Left hindlimb (tissue), 1 donor: ENCODE data around the gene TTC13.

Experiments used
- DNase-seq: peaks from one replicate; pipeline ENCODE4 v3.0.0-alpha.2; 2018

Gene TTC13

DNA sequence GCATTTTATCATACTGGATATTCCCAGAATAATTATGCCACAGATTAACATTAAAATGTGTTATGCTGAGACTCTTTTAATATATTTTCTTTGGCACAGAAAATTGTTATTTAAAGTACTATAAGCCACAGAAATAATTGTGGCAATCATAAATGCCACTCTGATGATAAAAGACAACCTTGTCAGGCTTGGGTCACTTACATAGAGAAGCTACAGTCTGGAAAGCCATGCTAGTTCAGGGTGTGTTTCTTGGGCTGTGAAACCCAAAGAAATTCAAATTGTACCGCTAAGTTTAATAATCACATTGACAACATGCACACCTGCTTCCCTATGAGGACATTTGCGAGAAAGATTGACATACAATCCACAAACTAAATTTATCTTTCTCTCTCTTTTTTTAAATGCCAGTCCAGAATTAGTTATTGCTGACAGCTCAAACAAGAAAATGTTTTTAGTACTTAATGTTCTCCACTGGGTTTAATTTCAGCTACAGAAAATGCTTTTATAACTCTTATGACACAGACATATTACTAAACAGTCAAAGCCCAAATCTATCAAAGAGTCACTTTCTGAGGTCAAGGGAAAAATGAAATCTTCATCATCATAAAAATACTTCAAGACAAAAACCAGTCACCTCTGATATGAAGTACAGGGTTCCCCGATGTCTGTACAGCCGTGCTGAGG is 38.7 kb downstream of the TTC13 start:
- no peak for DNase-seq

DNA sequence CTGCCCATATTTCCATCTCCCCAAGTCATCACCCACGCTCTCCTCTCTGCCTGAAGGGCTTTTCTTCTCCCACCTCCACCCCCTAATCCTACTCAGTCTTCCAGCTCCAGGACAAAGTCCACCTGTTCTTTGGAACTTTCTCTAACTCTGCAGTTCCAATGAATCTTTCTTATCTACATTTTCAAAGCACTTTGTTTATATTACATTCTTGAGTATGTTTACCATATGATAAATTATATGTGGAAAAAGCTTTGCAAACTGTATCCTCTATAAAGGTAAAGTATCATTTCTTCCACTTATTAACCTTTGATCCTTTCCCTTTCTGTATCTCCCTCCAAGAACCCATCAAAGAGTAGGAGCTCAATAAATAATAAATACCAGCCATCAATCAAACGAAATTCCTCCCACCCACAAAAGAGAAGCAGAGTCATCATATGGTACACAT is 39.7 kb downstream of the TTC13 start:
- DNase-seq, result no peak

DNA sequence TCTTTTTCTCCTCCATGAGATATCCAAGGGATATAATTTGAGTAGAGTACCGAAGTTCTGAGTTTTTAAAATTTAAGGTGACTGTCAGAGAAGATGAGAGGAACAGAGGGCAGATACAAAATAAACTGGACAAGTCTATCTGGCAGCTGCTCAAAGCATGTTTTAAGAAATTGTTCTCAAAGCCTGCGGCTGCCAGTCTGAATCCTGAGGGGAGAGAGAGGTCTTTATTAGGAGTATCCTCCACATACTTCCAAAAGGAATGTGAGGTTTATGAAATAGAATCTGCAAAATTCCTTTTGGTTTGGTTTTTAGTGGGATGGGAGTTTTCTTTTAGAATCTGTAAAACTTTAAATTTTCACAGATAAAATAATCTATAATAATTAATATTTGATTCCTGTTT is 41.3 kb downstream of the TTC13 start:
- DNase-seq, result no peak

DNA sequence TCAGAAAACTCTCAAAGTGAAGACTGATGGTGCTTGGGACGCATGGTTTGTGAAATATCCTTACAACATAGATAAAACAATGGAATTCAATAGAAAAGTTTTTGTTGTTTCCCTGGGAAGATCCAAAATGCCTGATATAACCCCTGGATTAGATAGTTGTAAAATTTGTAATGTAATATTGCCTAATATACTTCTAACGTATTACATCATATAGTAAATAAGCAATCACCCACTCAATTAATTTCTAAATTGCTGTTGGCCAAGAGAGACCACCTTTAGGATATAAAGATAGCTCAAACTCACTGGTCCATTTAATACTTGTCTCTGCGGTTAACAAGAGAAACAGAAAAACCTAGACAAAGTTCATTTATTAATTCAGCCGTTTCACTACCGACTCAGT is 42.2 kb downstream of the TTC13 start:
- DNase-seq, result no peak

DNA sequence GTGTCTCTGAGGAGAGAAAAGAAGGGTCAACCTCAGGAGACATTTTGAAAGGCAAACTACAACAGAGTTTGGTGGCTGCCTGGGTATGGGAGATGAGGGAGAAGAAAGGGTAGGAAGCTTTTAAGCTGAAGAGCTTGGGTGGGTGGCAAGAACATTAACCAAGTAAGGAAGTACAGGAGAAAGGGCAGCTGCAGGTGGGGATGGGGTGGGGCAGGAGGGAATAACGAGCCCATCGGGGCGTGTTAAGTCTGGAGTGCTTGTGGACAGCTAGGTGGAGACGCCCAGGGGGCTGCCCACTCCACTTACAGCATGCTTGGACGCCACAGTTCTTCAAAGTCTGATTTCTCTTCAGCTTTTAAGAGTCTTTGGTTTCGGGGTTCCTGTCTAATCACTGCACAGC is 42.8 kb downstream of the TTC13 start:
- no peak for DNase-seq

DNA sequence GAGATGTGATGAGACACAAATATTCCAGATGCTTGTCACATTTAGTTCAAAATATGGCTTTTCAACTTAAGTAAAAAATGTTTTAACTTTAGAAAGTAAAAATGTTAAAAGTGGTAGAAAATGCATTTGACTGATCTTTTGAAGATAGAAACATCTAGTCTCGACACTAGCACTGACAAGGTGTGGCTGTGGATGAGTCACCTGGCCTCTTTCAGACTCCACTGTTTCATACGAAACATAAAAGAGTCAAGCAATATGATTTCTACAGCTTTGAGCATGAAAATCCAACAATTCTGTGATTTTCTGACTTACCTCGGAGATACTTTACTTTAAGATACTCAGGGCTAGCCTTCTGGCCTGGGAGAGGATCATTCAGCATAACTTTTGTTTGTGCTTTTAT is 47.7 kb downstream of the TTC13 start:
- DNase-seq, result no peak

DNA sequence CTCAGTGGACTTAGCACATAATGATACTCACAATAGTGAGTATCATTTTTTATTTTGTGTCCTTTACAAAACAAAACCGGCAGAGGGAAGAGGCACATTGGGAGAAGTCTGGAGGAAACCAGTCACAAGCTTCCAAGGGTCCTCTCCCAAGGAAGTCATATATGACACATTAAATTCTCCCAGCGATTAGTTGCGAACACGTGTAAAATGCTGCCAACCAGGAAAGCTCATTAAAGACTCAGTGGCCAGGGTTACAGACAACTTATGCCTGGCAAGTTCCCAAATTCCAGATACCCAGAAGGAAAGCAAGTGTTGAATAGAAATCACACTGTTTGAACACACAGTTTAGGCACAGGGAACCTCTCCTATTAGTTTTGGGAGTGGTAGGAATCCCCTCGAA is 52.5 kb downstream of the TTC13 start:
- no peak for DNase-seq

DNA sequence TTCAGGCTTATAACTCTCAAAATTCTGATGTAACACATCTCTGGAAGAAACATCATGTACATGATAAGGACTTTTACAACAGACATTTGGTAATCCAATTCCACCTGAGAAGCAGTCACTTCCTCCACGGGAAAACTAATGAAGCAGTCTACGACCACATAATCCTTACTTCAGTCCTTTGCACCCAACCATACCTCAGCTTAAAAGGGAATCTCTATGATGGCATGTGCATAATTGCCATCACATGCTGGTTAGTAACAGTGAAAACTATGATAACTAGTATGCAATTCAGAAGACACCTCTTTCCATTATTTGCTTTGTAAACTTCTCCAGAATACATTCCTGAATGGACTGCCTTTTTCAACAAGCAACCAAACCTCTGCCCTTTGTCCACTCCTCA is 53.1 kb downstream of the TTC13 start:
- DNase-seq, result no peak

DNA sequence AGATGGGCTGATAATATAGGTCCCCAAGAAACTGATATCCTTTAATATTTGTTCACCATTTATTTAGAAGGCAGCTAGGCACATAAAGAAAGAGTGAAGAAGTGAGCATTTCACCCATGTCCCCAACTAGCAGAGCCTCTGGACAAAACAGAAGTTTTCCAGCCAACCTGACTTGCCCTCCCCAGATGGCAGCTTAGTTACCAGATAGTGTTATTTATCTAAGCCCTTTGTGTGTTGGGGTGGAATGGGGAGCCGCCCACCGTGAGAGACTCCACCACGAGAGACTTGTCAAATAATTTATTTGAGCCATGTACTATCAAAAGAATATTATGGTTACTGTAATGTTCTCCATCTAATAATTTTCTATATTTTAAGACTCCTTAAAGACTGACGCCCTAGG is 55.5 kb downstream of the TTC13 start:
- DNase-seq, result no peak

DNA sequence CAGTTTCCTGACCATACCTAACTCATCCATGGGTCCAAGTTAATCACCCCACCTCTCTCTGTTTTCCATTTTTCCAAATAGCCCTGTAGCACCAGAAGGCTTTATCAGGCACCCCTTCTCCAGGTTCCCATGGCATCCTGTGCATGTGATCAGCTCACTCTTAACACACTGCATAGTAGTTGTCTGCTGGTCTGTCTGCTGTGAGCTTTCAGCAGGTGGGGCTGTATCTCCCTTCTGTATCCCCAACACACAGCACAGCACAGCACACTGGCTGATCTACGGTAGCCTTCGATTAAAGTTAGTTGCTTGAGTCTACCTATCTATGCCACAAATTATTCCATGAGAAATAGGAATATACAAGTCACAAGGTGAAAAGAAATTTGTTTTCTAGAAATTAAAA is 56.0 kb downstream of the TTC13 start:
- DNase-seq, result no peak

DNA sequence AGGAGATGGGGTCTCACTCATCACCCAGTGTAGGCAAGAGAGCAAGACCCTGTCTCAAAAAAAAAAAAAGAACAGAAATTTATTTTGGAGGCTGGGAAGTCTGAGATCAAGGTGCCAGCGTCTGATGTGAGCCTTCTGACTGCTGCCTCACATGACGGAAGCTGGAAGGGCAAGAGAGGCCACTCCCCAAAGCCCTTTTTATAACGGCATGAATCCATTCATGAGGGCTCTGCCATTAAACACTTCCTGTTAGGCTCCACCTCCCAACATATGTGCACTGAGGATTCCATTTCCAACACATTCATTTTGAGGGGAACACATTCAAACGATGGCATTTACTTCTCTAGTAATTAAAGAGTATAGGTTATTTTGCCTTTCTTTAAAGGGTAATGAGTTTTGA is 59.5 kb downstream of the TTC13 start:
- DNase-seq, result no peak

DNA sequence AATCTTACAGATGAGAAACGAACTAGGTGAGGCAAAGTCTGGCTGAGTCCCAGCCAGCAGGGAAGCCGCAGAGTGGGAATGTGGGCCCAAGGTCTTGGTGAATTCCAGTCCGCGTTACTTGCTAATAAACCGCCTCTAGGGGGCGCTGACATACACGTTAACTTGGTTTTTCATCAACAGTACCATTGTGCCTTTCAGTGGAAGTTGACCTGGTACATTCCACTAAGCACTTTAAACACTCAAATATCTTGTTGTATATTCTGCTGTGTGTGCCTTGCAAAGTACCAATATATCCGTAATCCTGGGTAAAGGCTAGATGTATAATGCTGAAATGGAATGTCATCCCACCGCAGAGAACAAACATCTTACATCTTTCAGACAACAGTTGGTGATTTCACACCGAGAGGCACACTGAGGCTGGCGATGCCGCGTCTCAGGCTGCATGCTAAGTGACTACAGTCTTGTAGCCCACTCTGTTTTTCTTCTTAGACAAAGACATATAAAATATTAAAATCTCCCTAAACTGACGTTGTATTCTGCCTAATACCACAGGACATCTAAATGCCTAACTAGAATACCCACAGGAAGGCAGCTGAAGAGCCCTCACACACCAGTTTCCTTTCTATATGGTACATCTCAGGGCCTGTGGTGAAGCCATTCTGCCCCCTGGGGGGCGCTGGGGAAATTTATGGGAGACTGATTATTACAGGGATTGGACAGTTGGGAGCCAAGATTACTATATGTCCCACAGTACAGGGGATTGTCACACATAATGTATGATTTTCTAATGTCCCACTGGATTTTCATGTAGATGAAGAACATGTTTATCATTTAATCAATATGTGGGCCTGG is 61.2 kb downstream of the TTC13 start:
- peak; percentile 60 for DNase-seq

DNA sequence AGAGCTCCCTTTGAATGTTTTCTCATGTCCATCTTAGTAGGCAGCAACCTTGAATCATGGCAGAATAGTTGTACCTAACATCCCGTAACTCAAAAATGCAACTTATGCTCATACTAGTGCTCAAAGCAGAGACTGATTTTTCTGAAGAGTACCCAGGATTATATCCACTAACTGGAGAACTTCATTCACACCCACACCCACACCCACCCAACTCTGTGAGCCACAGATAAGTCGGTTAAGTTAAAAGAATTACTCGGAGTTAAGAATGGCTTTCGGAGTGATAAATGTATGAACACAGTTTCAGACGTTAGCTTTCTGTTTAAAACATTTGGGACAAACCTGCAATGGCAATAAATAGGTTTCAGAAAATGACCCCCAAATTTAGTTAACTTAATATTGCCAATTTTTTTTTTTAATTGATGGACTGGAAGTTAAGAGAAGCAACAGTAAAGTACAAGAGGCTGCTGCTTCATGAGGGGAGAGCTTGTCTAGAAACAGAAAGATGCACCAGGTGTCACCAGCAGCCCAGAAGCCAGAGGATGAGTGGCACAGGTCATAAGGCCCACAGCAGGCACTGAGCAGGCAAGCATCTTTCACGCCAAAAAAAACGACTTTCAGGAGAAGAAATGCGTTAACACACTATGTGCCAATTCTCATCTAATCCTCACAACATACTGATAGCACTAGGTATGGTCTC is 61.9 kb downstream of the TTC13 start:
- no peak for DNase-seq

DNA sequence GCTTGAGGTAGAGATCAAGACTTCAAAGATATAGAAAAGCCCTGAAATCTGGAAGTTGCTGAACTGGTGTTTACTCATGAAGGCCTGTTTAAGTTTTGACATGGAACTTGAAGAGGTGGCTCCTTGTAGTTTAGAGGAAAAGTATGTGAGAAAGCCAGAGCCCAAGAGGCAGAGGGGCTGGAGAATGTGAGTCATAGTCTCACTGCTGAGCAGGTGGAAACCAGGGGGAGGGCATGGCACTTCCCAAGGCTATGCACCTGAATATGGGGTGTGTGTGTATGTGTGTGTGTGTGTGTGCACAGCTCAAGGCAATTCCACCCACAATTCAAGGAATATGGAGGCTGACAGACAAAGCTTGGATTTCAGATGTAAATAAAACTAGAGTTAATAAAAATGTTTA is 63.6 kb downstream of the TTC13 start:
- DNase-seq, result no peak

DNA sequence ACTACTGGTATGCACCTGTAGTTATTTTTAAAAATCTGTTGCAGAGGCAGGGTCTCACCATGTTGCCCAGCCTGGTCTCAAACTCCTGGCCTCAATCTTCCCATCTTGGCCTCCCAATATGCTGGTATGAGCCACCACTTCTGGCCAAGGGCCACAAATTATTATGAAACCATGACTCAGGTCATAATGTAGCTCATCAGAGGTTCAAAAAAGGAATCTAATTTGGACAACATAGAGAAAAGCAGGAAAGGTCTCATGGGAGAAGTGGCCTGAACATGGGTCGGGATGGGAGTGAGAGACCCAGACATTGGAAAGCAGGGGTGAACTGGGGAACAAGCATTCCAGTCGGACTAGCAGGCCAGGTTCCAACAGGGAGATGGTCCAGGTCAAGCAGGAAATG is 65.2 kb downstream of the TTC13 start:
- DNase-seq, result no peak

DNA sequence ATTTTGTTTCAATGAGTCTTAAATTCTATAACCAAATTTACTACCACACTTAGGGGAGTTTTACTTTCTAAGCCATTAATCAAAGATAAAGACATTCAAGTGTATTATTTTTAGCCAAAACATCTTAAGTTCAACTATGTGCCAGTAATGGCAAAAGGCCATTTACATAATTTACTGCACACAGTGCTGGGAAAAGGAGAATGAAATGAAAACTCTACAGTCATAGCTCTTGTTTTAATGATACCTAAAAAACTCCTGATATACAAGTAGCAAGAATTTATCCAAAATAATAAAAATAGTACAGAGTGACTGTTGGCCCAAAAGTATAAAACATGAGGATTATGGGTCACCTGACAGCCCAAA is 67.9 kb downstream of the TTC13 start:
- DNase-seq, result no peak

DNA sequence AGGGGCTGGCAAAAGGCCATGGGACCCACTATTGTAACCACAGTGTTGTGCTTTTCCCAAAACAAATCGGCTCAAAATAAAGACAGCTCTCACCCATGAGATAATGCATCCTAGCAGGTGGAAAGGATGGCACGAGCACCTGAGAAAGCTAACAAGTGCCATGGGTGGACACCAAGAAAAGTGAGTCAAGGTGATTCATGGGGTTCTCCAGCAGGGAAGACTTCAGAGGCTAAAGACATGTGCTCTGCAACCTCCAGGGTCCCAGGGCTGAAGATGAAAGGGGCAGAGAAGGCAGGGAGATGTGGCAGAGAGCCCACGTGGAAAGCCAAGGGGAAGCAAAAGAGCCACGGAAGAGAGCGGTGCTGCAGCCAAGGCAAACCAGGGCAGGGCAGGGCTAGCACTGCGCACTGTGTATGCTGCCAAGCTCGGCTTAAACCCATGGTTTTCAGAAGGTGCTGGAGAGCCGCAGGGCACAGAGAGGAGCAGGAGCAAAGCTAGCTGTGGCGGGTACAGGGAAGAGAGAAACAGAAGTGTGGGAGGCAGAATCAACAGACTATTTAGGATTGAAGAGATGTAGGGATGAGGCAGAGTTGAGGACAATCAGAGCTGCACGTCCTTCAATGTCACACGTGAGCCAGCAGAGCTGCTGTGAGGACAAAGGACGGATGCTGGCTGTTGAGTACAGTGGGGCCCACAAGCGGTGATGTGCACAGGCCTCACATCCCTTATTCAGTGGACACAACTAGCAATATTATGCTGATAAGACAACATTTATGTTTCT is 68.5 kb downstream of the TTC13 start:
- DNase-seq, result no peak

DNA sequence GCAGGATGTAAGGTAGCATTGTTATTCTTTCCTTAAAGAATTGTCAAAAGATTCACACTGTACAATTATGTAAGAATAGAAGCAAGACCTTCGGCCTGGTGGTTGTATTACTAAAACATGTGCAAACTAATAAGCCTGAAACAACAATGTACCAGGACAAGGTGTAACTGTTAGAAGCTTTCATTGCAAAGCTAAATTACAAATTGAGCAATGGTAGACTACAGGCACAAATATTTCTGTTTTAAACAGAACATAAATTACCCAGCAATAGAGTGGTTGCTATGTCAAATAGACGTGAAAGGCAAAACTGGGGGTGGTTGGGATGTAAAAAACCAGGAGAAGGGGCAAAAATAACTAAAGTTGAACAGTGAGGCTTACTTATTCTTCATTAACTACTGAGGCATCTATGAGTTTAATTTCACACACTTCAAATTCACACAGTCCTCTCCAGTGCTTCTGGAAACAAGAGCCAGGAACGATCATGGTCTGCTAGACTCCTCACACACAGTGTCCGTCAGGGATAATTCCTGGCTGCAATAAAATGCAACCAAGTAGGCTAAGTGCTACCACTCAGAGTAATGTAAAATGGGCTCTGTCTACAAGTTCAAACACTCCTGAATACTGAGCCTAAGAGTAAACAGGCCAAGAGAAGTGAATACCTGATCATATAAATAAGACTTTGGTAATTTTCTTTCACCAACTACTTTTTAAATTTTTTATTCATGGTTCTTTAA is 71.0 kb downstream of the TTC13 start:
- no peak for DNase-seq

DNA sequence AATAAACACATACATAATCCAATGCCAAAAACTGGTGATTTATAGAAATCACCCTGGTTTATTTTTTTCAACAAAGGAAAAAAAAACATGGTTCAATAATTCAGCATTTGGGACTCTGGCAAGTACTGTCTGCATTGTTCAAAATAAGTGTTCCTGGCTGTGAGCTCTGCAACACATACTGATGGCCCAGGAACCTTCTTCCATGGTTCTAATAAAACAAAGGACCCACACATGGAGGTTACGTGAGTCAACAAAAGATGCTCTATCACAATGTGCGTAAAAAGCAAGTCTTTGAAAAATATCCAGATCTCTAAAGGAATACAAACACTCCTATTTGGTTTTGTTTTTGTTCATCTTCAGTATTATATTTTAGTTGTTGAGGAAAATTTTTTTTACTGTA is 72.4 kb downstream of the TTC13 start:
- no peak for DNase-seq

DNA sequence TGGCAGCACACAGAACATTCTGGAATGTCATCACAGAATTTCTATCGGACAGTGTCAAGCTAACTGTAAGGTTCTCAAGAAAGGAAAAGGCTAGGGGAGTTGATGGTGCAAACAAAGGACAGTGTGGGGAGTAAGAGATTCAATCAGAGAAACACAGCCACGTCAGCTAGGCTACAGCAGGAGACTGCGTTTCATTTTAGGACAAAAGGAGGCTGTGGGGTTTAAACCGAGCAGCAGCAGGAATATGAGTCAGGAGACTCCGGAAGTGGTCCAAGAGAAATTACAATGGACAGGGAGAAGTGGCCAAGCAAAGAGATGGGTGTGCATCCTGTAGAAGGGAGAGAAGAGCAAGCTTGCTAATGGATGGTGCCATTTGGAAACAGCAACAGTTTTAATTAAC is 72.9 kb downstream of the TTC13 start:
- DNase-seq, result no peak

DNA sequence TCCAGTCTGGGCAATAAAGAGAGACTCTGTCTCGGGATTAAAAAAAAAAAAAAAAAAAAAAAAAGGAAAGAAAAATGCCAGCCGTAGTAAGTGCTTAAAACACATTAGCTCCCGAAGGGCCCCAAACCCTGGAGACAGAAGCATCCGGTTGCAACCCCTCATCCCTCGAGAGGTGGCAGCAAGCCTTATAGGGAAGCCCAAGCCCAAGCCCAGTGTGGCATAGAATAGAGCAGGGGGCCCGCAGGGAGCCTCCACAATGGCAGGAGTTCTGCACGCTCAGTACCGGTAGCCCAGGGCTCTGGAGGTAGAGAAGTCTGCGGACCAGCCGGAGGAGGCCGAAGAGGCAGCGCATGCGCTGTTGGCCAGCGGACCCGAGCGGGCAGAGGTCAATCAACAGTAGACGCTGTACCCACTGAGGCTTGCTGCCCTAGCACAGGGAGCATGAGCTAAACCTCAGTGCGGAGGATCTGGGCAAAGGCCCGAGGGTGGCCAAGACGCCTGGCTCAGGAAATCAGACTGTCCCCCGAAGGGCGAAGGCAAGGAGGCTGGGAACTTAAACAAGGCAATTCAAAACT is 76.2 kb downstream of the TTC13 start:
- no peak for DNase-seq

DNA sequence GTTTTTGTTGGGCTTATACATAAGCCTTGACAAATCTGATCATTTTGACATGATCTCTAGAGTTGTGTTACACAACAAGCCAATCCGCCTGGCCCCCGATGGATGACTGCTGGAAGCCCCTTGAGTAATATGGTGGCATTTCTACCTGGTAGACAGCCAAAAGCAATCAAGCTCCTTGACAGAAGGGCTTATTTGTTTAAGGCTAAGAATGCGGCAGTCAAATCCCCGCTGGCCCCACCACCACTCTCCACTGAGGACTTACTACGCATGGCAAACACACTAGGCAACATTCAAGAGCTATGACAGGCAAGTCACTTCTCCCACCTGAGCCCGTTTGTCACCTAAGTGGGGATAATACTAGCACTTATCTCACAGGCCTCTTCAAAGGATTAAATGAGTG is 77.0 kb downstream of the TTC13 start:
- no peak for DNase-seq
